DMS53 (cell line): ENCODE measurements around the gene RARA.

Source experiments
- DNase-seq: peaks from one replicate; lab custom pipeline; 2025; lab: John Stamatoyannopoulos, UW

The RARA gene

DNA sequence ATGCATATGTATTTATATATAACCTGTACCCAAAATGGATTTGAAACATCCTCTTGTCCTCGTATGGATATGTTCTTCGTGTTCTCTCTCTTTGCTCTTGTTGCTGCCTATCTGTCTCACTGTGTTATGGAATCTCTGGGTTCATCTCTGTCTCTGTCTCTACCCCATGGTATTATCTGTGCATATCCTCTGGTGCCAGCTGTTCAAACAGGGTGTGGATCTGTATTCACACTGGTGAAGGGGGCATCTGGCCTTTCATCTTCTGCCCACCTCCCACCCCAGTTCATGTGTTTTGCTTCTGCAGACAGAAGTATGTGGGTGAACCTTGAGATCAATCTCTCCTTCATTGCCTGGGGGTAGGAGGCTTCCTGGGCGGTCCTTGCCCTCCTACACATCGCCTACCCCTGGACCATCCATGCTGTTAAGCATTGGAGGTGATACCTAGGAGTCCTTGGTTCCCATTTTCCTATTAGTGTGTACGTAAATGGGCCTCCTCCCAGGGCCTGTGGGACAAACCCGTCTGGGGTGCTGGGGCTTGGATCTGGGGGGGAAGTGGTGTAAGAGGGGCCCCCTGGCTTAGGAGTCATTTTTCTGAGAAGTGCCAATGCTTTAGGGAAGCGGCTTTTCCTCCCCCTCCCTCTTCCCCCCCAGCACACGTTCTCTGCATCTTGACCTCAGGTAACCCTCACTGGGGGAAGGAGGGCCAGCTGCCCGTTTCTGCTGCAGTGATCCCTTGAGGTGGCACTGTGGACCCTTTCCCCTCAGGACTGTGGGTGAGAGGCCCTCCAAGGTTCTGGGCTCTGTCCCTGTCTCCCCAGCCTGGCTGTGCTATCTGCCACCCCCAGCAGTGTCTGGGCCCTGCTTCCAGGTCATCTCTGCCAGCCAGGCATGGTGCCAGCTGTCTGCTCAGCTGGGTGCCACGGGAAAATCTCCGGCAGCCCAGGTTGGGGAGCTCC lies 21.1 kb downstream of the RARA start:
- peak; percentile 56 for DNase-seq

DNA sequence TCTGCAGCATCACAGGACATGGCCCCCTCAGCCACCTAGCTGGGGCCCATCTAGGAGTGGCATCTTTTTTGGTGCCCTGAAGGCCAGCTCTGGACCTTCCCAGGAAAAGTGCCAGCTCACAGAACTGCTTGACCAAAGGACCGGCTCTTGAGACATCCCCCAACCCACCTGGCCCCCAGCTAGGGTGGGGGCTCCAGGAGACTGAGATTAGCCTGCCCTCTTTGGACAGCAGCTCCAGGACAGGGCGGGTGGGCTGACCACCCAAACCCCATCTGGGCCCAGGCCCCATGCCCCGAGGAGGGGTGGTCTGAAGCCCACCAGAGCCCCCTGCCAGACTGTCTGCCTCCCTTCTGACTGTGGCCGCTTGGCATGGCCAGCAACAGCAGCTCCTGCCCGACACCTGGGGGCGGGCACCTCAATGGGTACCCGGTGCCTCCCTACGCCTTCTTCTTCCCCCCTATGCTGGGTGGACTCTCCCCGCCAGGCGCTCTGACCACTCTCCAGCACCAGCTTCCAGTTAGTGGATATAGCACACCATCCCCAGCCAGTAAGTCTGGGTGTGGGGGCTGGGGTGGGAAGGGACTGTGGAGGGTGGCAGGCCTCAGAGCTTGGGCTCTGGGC lies 22.0 kb downstream of the RARA start:
- DNase-seq: no peak

DNA sequence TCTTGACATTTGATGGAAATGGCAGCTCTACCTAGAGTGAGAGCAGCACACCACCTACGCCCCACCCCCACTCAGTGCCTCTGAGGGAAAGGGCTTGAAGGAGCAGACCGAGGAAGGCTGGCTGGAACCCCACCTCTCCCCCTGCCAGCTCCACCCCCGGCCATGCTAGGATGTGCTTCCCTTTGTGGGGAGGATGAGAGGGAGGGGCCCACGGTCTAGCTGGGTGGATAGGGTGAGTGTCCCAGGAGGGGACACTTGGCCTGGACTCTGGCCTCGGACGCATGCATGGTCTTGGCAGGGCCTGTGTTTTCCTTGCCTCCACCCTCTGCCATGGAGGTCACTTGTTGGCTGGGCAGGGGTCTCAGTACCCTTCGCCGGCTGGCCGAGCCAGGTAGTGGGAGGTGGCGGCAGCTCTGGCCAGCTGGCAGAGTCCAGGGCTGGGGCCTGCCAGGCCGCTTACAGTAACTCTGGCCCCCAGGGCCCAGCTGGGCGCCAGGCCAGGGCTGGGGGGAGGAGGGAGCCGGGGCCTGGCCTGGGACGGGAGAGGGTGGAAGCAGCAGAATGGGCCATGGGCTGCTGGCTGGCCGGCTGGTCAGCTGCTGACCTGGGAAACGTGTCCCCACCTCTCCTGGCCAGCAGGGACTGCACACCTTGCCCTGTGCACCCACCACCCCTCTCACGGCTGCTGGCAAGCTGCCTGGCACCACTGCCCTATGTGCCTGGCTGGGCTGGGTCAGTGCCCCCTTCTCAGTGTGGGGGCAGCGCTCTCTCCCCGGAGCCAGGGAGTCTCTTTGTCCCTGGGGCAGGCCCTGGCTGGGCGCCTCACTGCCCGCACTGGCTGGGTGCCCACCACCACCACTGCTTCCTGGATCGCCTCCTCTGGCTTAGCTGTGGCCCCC lies 23.0 kb downstream of the RARA start:
- peak; percentile 81 for DNase-seq

DNA sequence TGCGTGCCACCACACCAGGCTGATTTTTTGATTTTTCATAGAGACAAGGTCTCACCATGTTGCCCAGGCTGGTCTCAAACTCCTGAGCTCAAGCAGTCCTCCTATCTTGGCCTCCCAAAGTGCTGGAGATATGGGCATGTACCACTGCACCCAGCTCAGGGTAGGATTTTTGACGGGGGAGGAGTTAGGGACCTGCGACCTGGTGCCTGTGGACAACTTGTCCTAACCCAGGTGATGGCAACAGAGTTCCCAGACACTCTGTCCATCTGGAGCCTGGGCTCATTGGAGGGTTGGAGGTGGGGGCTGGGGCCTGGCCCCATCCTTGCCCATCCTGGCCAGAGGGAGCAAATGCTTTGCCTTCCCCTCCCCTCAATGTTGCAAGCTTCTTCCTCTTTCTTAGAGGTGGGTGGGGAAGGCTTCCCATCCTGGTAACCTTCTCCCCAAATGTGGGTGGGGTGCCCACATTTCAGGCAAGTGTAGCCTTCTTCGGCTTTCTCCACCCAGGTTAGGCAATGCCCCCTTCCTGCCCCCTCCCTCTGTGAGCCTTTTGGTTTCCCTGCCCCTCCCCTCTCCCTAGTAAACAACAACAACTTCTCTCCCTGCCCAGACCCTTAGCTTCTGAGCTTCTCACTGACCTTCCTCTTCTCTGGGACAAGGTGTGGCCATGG lies 24.9 kb downstream of the RARA start:
- DNase-seq: no peak

DNA sequence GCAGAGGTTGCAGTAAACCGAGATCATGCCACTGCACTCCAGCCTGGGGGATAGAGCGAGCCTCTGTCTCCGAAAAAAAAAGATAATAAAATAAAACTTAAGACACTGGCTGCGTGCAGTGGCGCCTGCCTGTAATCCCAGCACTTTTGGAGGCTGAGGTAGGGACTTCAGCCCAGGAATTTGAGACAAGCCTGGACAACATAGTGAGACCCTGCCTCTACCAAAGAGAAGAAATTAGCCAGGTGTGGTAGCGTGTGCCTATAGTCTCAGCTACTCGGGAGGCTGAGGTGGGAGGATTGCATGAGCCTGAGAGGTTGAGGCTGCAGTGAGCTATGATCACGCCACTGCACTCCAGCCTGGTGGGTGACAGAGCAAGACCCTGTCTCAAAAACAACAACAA lies 26.6 kb downstream of the RARA start:
- DNase-seq: no peak

DNA sequence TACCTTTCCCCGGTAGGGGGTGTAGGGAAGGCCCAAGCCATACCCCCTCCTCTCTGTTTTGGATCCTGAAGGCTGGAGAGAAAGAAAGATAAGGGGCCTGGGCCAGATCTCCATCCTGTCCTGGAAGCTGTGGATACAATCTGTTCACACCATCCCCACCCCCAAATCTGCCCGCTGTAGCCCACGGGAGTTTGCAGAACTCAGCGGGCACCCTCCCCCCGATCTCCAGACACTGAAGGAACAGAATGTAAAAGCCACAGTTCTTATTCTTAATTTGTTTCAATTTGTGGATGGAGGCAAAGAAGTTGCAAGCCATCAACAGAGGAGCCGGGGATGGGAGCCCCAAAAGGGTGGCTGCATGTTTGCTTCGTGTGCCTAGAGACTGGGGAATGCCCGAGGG lies 28.4 kb downstream of the RARA start:
- DNase-seq: no peak

DNA sequence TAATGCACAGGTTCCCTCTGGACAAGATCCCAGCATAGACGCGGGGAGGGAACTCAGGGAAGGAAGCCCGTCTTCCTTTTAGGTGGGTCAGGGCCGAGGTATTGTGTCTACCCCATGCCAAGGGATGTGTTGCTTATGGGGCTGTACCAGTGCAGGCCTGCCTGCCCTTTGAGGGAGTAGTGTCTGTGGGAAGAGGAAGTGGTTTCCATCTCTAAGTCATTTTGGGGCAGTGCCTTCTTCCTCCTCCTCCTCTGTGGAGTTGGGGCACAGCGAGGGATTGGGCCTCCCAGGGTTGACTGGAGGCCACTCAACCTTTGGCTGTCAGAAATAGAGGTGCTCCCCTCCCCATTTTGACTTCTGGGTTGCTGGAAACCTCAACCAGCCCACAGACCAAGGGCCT lies 29.1 kb downstream of the RARA start:
- no peak for DNase-seq

DNA sequence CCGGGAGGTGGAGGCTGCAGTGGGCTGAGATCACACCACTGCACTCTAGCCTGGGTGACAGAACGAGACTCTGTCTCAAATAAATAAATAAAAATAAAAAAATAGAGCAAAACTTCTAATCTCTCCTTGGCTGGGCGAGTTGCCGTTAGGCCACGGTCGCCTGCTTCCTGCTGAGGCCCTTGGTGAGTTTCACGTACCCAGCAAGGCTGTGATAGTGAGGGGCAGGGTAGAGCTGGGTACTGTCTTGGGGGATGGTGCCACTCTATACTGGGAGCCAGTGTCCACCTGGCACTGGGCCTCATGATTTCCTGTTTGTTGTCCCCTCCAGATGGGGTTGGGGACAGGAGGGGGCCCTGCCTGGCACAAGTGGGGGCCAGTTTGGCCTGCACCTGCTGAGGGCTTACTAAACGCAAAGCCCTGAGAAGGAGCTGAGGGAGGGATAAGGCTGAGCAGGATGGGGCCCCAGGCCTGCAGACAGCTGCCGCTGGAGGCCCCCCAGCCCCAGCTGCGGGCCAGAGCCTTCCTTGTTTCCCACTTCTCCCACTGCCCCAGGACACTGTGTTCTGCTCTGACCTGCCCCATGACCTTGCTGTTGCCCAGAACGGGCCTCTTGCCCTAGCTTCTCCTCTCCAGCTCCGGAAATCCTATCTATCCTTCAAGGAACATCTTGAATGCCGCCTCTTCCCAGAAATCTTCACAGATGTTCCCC lies 30.1 kb downstream of the RARA start:
- no peak for DNase-seq

DNA sequence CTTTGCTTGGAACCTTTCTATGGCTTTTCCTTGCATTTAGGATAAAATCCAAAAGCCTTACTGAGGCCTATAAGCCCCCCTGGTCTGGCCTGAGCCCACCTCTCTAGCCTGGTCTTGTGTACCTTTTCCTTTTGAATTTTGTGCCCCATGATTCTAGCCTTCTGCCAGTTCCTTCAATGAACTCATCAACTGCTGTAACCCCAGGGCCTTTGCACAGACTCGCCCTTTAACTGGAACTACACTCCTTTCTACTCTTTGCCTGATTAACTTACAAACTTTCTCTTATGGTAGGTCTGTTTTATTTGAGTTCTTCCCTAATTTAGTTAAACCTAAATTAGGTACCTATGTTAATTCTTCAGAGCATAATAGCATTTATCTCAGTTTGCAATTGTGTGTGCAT lies 31.3 kb downstream of the RARA start:
- no peak for DNase-seq

DNA sequence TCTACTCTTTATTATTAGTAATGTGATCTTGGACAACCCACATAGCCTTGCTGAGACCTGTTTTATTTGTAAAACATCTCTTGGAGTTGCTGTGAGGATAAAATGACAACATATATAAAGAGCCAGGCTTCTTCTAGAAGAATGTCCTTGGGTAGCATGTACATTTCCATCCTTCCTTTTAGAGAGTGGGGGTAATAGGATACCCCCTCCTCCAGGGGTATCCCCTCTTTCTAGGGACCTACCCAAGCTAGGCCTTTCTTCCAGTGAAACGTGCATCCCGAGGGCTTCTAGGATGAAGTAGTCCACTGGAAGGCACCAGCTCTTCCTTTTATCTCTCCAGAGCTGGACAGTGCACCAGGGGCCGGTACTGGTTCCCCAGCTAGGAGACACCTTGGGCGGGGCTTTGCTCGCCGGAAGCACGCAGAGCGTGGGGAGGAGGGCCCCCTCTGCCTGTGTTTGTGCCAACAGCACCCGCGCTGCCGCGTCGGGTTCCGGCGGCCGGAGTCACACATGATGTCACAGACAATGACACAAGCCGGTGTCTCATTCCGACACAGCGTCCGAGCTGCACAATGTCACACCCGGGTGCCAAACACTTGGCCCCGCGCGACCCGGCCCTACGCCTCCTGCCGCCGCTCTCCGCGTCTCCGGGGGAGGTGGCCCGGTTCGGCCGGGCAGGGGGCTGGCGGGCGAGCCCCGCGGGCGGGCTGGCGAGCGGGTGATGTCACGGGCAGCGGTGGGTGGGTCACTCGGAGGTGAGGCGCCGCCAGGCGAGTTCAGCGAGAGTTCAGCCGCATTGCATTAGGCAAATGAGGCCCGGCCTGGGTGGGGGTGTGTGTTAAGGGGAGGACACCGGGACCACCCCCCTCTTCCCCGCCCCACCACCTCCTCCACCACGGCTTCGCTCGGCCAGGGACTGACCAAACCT lies 32.2 kb downstream of the RARA start:
- DNase-seq: peak; percentile 94

DNA sequence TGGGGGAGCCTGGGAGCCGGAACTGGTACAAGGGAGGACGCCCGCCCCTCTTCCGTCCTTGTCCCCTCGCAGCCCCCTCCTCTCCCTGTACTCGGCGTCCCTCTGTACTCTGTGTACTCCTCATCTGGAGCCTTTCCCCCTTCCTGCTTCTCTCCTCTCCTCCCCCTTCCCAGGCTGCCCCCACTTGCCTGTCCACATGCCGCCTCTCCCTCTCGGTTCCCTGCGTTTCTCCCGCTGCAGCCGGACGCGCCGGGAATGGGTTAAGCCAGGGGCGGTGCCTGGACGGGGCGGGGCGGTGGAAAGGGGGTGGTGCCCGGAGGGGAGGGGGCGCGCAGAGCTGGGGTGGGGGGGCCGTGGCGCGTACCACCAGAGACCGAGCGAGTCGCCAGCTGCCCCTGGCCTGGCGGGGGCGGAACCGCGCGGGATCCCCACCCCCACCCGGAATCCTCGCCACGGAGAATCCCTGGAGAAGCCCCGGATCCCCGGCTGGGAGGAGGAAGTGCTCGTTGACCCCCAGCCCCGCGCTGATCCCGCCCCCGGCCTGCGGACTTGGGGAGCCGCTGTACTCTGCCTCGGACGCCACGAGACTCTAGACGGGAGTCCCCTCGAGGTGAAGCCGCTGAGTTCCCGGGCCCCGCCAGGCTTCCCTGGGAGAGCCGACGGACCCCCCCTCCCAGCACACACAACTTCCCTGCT lies 33.0 kb downstream of the RARA start:
- DNase-seq: peak; percentile 80

DNA sequence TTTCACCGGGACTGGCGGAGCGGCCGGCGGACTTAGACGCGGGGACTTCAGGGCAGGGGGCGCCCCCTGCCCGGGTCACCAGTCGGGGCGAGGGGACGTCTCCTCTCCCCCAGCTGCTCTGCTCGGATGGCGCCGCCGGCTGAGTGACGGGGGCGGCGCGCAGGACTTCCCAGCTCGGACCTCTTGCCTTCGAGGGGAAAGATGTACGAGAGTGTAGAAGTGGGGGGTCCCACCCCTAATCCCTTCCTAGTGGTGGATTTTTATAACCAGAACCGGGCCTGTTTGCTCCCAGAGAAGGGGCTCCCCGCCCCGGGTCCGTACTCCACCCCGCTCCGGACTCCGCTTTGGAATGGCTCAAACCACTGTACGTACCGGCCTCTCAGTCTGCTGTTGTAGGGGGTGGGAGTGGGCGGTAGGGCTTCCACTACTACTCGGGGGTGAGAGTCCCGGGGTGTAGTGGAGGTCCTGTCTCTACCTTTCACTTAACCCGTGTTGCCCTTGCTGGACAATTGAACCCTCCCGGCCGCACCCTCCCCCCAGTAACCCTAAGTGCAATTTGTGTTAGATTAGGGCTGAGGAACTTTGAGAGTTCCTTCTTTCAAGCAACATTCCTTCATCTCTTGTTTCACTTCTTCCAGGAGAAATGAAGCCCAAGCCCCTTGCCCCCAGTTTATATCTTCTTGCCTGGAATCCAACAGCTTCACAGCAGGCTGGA lies 33.7 kb downstream of the RARA start:
- DNase-seq: no peak

DNA sequence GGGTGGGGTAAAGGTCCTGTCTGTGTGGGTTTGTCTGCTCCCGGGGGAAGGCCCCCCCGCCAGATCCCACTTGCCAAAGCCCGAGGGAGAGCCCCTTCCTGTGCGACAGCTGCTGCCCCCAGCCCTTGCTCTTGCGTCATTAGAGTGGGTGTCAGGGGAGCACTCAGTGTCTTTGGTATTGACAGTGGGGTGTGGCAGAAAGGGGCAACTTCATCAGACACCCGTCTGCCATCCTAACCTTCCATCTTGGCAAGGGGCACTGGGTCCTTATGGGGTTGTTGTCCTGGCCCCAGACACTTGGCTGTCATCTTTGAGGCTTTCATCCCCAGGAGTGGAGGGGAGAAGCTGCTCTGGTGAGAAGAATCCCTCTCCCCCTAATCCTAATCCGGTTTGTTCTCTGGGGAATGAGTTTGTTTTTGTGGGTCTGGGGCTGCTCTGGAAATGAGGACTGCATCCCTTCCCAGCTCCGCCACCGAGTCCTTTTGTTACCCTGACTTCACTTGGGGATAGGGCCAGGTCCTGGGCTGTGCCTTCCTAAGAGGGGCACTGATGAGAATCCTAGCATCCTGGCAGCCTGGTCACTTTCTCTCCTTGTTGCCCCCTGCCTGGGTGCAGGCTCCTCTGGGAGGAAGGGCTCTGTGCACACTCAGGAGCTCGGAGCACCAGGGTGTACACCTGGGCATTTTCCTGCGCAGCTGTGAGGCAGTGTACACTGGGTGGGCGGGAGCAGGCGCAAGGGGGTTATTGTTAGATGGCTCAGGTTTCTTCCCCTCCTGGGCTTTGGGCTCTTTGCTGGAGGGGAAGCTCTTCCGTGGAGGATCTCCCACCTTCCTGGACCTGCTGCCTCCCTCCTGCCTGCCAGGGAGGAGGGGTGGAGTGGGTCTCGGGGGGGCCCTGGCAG lies 34.5 kb downstream of the RARA start:
- no peak for DNase-seq

DNA sequence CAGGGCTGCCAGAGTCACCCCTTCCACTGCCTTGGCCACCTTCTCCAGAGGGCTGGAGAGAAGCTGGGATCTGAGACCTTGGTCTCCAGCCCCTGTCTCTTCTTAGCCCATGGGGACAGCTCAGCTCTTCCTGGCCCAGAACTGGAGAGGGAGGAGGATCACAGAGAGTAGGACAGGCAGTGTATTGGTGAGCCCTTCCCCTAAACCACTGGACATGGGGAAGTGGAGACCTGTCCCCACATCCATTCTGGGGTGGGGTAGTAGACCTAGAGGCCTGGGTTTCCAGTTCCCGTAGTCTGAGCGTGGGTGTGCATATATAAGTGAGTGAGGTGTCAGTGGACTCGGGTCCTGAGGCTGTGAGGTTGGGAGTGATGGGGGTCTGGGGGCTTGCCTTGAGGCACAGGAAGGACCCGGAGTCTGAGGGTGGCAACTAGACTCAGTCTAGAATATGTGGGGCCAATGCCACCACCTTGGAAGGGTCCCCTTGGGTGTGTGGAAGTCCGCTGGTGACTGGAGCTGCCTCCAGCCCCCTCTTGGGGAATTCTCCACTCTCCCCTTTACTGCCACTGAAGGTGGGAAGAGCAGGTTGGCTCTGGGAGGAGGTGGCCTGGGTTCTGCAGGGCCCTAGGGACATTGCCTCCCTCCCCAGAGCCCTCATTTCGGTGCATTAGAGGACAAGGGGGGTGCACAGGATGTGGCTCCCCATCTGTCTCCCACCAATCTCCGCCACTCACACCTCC lies 35.6 kb downstream of the RARA start:
- DNase-seq: peak; percentile 24

DNA sequence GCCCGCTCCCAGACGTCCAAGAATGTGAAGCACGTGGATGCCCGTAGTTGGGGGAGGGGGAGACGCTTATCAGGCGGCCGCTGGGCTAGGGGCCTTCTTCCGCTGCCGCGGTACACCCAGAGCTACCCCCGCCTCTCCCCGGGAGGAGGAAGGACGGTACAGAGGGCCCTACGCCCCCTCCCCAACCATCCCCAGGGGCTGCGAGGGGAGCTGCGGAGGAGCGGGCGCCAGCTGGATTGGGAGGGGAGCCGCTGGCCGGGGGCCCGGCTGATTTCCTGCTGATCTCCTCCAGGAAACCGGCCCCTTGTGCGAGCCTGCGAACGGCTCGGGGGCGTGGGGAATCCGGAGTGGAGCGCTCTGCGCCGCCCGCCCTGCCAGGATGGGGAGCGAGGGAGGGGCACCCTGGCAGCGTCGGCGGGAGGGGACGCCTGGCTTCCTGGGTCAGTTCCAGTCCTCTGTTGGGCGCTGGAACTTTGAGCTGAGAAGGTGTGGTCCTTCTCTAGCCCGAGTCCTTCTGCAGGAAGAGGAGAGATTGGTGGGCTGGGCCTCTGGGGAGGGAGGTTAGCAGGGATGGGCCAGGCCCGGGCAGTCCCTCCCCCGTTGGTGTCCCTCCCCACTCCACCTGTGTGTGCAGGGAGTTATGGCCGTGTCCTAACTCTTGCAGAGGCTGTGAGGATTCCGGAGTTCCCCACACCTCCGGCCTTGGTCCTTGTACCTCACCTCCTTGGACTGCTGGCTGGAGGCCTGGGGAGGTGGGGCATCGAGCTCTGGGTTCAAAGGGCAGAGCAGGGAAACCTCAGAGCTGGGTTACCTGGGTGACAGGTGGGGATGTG lies 36.4 kb downstream of the RARA start:
- DNase-seq: peak; percentile 82
